B cell (primary cell): Measurements from ENCODE around the gene SPTY2D1.

Source experiments
- EZH2 ChIP-seq: IDR thresholded peaks from 2 replicates; pipeline ENCODE4 v1.6.1; 2012; ENCODE audit warnings: borderline replicate concordance, low read depth, mild to moderate bottlenecking, moderate library complexity, low read length; ENCODE audit not compliant: insufficient read depth, poor library complexity, severe bottlenecking
- TF ChIP-seq, protein P1 (sequence below): fragments of 200-600 bp; IDR thresholded peaks from one replicate; pipeline ENCODE4 v1.8.0; 2022; ENCODE audit warnings: antibody characterized with exemption, mild to moderate bottlenecking

- TF ChIP-seq, protein P1, sequence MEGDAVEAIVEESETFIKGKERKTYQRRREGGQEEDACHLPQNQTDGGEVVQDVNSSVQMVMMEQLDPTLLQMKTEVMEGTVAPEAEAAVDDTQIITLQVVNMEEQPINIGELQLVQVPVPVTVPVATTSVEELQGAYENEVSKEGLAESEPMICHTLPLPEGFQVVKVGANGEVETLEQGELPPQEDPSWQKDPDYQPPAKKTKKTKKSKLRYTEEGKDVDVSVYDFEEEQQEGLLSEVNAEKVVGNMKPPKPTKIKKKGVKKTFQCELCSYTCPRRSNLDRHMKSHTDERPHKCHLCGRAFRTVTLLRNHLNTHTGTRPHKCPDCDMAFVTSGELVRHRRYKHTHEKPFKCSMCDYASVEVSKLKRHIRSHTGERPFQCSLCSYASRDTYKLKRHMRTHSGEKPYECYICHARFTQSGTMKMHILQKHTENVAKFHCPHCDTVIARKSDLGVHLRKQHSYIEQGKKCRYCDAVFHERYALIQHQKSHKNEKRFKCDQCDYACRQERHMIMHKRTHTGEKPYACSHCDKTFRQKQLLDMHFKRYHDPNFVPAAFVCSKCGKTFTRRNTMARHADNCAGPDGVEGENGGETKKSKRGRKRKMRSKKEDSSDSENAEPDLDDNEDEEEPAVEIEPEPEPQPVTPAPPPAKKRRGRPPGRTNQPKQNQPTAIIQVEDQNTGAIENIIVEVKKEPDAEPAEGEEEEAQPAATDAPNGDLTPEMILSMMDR: no peak
- TF ChIP-seq EZH2: no peak
These were observed 34.4 kb downstream of the SPTY2D1 start, which contains the start of gene MISFA for GRCh38 chr11:18599739-18600230.
